Fibroblast of villous mesenchyme (primary cell): ENCODE results near the gene TROAP. TPM values are rescaled to one million over a fixed set of nuclear protein-coding genes. Genes with fewer than 3 reads are reported as not detected.
"Not testable (repeated sequence)": the region's sequence is repeated elsewhere in the genome, so short reads cannot be mapped to it uniquely, and the experiment has no call there.

Source experiments
- DNase-seq: peaks from one replicate; pipeline ENCODE4 v3.0.0-alpha.2; 2010; ENCODE audit warnings: low read depth
- H3K4me3 ChIP-seq: 2 replicates; pipeline ENCODE4 v1.5.1; 2011; ENCODE audit warnings: low read depth, mild to moderate bottlenecking, low read length
- total RNA-seq: library from RNA; depleted of rRNA; stranded (reverse); fragments of >200 nt; gene quantifications from 2 replicates; pipeline ENCODE4 v1.2.3, GENCODE V29; 2012
- TF ChIP-seq, protein P1 (sequence below): IDR thresholded peaks from 2 replicates; pipeline ENCODE4 v1.5.1; 2012; ENCODE audit warnings: low read depth, mild to moderate bottlenecking, low read length; ENCODE audit not compliant: insufficient read depth

The TROAP gene
- total RNA-seq, 1 donor, result 14.7 TPM

DNA sequence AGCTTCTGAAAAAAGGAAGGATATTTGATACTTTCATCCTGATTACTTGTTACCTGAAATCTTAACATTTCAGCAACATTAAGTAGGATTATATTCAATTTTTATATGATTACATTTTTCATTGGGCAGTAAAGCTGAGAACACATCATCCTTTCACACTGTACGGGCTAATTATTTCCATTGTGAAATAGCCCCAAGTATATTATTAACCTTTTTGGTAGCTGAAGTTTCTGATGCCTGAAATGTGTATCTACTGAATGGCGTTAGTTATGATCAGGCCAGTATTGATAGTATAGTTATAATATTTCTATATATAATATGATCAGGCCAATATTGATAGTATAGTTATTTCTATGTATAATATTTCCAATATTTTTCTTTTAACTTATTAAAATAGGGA is 54.3 kb downstream of the TROAP start:
- TF ChIP-seq, protein P1, sequence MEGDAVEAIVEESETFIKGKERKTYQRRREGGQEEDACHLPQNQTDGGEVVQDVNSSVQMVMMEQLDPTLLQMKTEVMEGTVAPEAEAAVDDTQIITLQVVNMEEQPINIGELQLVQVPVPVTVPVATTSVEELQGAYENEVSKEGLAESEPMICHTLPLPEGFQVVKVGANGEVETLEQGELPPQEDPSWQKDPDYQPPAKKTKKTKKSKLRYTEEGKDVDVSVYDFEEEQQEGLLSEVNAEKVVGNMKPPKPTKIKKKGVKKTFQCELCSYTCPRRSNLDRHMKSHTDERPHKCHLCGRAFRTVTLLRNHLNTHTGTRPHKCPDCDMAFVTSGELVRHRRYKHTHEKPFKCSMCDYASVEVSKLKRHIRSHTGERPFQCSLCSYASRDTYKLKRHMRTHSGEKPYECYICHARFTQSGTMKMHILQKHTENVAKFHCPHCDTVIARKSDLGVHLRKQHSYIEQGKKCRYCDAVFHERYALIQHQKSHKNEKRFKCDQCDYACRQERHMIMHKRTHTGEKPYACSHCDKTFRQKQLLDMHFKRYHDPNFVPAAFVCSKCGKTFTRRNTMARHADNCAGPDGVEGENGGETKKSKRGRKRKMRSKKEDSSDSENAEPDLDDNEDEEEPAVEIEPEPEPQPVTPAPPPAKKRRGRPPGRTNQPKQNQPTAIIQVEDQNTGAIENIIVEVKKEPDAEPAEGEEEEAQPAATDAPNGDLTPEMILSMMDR, result no peak
- DNase-seq, result no peak
- H3K4me3 ChIP-seq, result no peak overlapping the region

DNA sequence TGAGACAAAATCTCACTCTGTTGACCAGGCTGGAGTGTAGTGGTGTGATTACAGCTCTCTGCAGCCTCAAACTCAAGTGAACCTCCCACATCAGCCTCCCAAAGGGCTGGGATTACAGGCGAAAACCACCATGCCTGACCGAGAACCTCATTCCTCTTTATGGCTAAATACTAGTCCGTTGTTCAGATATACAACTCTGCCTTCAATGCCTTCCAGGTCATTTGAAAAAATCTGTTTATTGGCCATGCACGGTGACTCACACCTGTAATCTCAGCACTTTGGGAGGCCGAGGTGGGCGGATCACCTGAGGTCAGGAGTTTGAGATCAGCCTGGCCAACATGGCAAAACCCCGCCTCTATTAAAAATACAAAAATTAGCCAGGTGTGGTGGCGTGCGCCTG is 57.1 kb downstream of the TROAP start:
- not testable (repeated sequence) for H3K4me3 ChIP-seq, DNase-seq

Other genes with a start within 250 kb of the TROAP start
- gene DHH, start 228.5 kb upstream of the TROAP start, total RNA-seq, result not detected in 2 replicates
- 47.9 and 71.2 TPM in 2 replicates for gene LMBR1L, start 212.4 kb upstream of the TROAP start, total RNA-seq
- 1,457 and 1,471 TPM in 2 replicates for gene TUBA1B, start 191.9 kb upstream of the TROAP start, total RNA-seq
- gene TUBA1A, start 134.2 kb upstream of the TROAP start, total RNA-seq, result 834 and 982 TPM in 2 replicates
- gene TUBA1C, start 58.2 kb upstream of the TROAP start, total RNA-seq, result 376 and 609 TPM in 2 replicates
- under 0.01 TPM in 1 of 2 replicates, not detected in the other for gene PRPH, start 28.1 kb upstream of the TROAP start, total RNA-seq
- gene C1QL4, start 13.9 kb downstream of the TROAP start, total RNA-seq, result under 0.01 TPM in 1 of 2 replicates, not detected in the other
- gene DNAJC22, start 23.6 kb downstream of the TROAP start, total RNA-seq, result 1.7 and 2.6 TPM in 2 replicates
- gene SPATS2, start 44.2 kb downstream of the TROAP start, total RNA-seq, result 30.6 and 32.4 TPM in 2 replicates
- gene KCNH3, start 215.8 kb downstream of the TROAP start, total RNA-seq, result under 0.01 TPM in 2 replicates
- 47.5 and 61.5 TPM in 2 replicates for gene MCRS1, start 244.9 kb downstream of the TROAP start, total RNA-seq